Measurements from ENCODE around the gene EHBP1.

The EHBP1 gene

GRCh38 chr2:62785810-62786597 is 80.5 kb downstream of the EHBP1 start:
- peak; percentile 2 for DNase-seq

DNA sequence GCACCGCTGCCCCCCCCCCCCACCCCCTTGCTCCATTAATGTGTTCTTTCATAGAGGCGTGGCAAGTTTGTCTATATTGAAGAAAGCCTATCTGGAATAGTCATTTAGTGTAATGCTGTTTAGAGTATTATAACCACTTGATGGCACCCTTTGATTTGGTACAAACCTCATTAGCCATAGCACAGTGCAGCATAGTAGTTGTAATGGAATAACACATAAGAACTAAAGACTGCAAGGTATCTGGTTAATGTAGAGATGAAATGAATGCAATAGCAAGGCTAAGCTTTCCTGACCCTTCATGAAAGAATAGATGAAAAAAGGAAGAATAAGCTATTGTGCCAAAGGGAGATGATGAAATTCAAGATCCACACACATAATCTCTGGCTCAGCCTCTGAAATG is 81.9 kb downstream of the EHBP1 start:
- peak; percentile 31 for DNase-seq

DNA sequence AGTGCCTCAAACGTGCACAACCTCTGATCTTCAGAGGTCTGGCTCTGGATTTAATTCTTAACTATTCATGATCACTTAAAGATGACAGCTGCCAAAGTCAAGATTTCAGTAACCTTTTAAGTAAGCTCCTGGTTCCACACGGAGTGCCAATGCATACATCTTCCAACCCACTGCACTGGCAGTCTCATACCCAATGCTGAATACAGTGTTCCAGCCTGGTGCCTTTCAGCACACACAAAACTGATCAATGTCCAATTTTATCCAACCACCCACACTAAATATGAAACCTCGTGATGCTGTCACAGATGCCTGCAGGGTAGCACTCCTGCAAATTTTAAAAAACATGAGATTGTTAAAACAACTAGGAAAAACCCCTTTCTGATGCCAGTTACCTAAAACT is 84.0 kb downstream of the EHBP1 start:
- no peak for DNase-seq

- no peak for DNase-seq
Observed at GRCh38 chr2:62789918-62790317, 84.4 kb downstream of the EHBP1 start.

GRCh38 chr2:62792408-62792807 is 86.9 kb downstream of the EHBP1 start:
- no peak for DNase-seq

GRCh38 chr2:62793213-62793612 is 87.7 kb downstream of the EHBP1 start:
- DNase-seq, result no peak

- no peak for DNase-seq
Observed at GRCh38 chr2:62794791-62795190, 89.3 kb downstream of the EHBP1 start.

DNA sequence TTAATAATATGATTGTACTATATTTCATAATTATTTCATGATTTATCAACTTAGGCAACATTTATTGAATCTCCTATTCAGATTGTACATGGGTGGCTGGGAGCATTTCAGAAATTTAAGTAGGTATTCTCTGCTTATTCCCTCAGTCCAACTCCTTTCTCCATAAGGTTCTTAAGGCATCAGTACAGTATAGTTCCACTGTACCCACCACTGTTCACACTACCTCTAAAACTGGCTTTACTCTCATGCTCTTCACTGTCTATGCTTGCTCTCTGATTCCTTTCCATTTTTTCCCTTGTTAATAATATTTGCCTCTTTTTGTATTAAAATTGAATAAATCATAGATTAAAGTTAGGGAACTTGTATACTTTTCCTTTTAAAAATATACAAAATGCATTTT is 89.8 kb downstream of the EHBP1 start:
- DNase-seq, result no peak

DNA sequence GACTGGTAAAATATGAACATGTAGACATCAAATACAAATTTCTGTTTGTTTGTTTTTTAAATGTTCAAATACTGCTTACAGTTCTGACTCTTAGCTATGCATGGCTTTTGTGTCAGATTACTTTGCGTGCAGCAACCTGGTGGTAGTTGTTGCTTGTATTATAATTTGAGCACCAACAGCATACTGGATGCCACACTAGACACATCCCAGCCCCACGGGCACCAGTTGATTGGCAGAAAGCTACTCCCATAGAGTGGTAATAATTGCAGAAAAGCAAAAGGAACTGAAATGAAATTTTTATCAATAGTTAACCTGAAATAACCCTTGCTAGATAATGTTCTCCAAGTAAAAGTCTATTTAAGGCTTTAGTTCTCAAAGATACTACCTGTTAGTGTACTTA is 91.6 kb downstream of the EHBP1 start:
- DNase-seq, result no peak

DNA sequence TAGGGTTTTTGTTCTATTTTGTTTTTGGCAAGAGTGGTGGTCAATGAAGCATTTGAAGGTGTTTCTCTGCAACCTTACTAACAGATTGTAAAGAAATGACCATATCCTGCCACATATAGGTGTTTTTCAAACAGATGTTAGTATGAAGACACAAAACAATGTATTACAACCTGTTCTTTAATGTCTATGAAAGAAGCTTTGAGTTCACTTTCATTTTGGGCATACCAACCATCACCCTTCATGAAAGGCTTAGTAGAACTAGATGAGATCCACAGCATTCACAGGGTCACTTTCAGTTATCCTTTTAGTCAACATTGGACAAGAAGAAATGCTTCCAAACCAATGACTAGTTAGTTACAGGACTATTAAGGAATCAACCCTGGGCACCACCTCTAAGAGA is 95.1 kb downstream of the EHBP1 start:
- DNase-seq, result no peak

- DNase-seq, result no peak
Observed at GRCh38 chr2:62801110-62801509, 95.6 kb downstream of the EHBP1 start.

- DNase-seq, result peak; percentile 20
Observed at GRCh38 chr2:62801814-62802523, 96.5 kb downstream of the EHBP1 start.

DNA sequence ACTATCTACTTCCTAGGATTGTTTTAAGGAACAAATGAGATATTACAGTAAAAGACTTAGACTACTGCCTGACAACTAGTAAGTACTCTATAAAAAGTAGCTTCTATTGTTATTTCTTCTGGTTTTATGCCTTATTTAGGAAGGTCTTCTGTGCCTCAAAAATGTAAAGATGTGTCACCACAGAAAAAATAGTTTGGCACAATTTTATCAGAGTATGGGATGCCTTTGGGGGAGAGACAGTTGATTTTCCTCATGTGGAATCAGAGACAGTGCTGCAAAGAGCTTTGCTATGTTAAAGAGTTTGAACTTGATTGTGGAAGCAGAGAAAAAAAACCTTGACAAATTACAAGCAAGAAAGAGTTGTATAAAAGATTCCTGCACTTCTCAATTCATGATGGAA is 98.4 kb downstream of the EHBP1 start:
- DNase-seq, result no peak

- DNase-seq, result no peak
Observed at GRCh38 chr2:62806231-62806630, 100.7 kb downstream of the EHBP1 start.

GRCh38 chr2:62808554-62808953 is 103.0 kb downstream of the EHBP1 start:
- no peak for DNase-seq

DNA sequence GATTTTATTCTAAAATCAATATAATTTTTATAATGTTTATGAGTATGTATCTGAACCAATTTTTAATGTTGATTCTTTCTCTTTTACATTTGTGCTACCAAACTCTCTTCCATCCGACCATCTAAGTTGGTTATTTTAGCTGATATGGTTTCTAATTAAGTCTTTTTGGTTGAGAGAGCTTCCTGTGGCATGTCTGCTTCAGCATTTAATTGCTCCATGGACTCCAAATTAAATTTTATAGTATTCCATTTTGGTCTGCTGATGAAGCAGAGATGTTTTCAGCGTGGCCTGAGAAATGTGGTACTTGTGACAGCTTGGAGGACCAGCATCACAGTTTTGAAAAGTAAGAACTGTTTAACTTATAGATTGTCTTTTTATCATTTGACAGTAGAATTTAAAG is 105.6 kb downstream of the EHBP1 start:
- no peak for DNase-seq

- no peak for DNase-seq
Observed at GRCh38 chr2:62811972-62812371, 106.5 kb downstream of the EHBP1 start.

DNA sequence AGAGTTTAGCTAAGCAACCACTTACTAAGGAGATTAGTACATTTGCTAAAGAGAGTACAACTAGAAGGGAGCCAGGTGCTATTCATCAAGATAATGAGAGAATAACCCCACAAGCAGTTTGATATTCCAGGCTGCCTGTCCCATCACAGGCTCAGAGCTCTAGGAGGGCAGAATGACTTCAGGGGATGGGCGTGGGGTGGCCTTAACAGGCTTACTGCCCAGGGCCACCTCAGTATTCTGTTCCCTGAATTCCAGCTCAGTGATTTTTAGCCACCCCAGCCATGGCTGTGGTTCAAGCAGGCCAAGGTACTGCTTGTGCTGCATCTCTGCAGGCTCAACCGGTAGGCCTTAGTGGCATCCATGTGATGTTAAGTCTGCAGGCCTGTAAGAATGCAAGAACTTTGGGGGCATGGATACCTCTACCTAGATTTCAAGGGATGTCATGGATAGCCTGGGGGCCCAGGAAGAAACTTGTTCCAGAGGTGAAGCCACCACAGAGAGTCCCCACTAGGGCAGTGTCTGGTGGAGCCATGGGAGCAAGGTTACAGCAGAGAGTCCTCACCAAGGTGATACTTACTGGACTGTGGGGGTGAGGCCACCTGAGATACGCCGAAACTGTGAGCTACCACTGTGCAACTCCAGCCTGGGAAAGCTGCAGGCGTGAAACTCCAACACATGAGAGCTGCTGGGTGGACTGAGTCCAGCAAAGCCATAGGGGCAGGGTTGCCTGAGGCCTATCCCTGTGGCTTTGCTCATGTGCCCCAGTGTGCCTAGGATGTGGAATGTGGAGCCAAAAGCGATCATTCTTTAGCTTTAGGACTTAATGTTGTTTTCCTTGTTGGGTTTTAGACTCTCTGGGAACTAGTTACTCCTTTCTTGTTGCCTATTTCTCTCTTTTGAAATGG is 107.7 kb downstream of the EHBP1 start:
- no peak for DNase-seq

GRCh38 chr2:62814123-62814522 is 108.6 kb downstream of the EHBP1 start:
- no peak for DNase-seq

DNA sequence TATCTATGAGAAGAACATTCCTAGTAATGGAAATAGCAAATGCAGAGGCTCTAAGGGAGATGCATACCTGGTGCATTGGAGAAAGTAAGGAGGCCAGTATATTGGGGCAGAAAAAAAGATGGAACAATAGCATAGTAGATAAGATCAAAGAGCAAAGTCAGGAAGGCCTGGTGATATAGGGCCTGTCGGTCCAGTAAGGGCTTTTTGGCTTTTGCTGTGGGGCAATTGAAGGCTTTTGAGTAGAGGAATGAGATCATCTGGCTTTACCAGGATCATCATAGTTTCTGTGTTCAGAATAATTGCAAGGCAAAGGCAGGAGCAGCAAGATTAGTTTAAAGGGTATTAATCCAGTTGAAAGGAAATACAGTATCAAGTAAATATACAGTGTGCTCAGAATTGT is 111.8 kb downstream of the EHBP1 start:
- no peak for DNase-seq

GRCh38 chr2:62817995-62818713 is 112.6 kb downstream of the EHBP1 start:
- DNase-seq, result no peak

GRCh38 chr2:62822549-62822948 is 117.0 kb downstream of the EHBP1 start:
- DNase-seq, result no peak

DNA sequence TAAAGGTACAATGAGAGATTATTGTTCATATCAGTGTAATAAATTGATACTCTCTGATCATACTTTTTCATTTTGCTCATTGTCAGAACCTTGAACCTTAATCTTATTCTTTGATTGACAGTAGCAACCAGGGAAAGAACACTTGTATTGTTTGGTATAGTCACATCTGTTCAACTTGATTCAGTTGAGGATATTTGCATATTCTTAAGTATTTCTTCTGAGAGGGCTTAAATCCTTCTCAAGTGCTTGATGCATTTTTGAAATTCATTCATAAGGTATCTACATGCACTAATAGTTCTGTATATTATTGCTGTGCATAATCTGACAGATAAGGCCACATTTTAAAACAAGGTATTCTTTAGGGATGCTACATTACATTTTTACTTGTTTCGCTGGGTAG is 118.9 kb downstream of the EHBP1 start:
- DNase-seq, result no peak

Data from activated CD4-positive, alpha-beta T cell treated with anti-CD3 and anti-CD28 coated beads, Interleukin-2, amount 50 U/mL, for 16 hours (primary cell).